Stimulated activated CD4-positive, alpha-beta T cell treated with anti-CD3 and anti-CD28 coated beads, Interleukin-1b, Interleukin-23, amount 100 ng/mL, for 48 hours (primary cell): Measurements from ENCODE around the gene PLXNA1.

Experiments used
- DNase-seq: peaks from one replicate; pipeline ENCODE4 v3.0.0-alpha.2; 2020

PLXNA1 gene

GRCh38 chr3:126982471-126983175 lies at the start of gene PLXNA1:
Gene PLXNA1, plus strand, starts transcription at chr3:126983115. Its CDS starts 5,479 bp downstream, at chr3:126988594.
- peak; percentile 83 for DNase-seq

- DNase-seq: no peak
These were observed 48.8 kb upstream of the PLXNA1 start for GRCh38 chr3:126934031-126934531.

- DNase-seq: no peak
These were observed 47.9 kb upstream of the PLXNA1 start for GRCh38 chr3:126934991-126935390.

DNA sequence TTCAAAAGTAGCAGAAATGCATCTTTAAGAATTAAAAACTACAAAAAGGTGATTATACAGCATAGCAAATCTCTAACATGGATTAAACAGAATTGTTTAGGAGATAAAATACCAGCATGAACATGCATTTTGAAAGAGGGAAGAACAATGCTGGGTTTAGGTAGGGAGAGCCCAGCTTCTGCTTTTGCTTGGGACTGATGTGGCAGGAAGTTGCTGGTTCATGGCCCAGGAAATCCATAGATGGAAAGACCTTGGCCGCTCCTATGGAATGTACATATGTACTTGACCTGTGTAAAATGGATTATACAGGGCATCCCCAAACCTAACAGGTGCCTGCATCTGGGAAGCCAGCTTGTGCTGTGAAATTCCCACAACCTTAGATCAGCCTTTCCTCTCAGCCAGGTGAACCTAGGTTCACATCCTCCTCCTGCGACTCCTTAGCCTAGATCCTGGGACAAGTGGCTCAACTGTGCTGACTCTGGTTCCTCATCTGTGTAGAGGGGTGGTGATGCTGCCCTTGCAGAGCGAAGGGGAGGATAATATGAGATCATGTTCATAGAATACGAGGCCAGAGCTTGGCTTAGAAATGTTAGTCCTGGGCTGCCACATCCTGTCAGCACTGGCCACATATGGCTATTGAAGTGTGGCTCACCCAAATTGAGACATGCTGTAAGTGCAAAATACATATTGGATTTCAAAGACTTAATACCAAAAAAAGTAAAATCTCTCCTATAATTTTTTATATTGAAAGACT lies 47.0 kb upstream of the PLXNA1 start:
- DNase-seq: no peak

GRCh38 chr3:126936853-126937425 lies 46.0 kb upstream of the PLXNA1 start:
- no peak for DNase-seq

DNA sequence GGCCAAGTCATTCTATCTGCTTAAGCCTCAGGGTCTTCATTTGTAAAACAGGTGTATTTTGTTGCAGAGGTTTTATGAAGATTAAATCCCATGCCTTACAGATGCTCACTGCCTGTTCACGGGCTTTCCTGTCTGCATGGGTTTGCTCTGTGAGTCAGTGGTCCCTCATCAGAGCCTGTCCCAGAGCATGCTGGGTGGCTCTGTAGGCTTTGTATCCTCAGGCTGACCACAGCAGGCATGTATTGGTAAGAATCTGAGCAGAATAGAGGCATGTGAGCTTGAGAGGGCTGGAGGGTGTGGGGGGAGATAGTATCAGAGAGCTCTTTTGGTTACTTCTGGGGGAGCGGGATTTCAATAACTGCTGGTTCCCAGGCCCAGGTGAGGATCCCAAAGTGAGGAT lies 45.4 kb upstream of the PLXNA1 start:
- DNase-seq: no peak

GRCh38 chr3:126937973-126938372 lies 44.9 kb upstream of the PLXNA1 start:
- no peak for DNase-seq

DNA sequence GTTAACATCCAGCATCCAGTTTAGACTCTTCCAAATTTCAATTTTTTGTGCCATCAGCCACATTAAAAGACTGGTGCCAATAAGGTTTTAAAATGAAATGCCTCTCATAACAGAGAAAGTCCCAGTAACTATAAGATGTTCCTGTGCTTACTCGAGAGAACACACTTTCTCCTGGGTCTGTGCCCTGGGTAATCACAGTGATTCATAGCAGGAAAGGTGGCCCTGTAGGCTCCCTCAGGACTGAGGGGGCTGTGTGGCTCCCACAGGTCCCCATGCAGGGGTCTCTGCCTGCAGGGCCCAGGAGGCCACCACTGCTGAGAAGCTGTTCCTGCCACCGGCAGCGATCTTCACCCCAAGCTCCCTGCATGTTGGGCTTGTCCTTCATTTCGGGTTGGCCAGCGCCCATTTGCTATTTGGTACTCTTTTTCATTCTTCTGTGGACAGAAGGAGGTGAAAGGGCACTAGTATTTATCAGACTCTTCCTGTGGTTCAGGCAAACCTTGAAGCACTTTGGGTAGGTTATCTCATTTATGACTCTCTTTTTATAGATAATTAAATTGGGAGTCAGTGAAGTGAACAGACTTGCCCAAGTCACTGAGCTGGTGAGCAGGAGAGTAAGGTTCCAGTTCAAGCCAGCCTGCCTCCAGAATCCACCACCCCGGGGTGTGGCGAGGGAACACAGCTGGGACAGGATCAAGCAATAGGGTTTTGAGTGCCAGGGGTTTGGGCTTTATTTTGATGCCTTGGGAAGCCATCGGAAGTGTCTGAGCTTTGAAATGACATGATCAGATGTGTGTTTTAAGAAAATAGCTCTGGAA lies 44.2 kb upstream of the PLXNA1 start:
- DNase-seq: no peak

GRCh38 chr3:126939338-126939718 lies 43.6 kb upstream of the PLXNA1 start:
- no peak for DNase-seq

DNA sequence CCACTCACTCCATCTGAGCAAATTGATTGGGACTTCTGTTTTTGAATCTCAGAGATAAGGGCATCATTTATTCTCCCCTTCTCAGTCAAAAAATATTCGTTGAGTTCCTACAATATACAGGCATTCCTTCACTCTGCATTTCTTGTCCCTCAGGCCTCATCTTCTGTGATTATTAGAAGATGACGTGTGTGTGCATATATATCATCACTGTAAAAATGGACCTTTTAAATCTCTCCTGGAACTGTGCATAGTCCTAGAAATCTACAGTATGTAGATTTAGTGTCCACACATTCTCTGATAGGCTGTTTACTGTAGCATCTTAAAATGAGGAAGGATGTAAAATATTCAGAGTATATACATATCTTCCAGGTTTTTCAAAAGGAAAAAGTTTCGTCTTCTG lies 43.2 kb upstream of the PLXNA1 start:
- no peak for DNase-seq

GRCh38 chr3:126941721-126942270 lies 41.1 kb upstream of the PLXNA1 start:
- no peak for DNase-seq

GRCh38 chr3:126944089-126944965 lies 38.6 kb upstream of the PLXNA1 start:
- no peak for DNase-seq

DNA sequence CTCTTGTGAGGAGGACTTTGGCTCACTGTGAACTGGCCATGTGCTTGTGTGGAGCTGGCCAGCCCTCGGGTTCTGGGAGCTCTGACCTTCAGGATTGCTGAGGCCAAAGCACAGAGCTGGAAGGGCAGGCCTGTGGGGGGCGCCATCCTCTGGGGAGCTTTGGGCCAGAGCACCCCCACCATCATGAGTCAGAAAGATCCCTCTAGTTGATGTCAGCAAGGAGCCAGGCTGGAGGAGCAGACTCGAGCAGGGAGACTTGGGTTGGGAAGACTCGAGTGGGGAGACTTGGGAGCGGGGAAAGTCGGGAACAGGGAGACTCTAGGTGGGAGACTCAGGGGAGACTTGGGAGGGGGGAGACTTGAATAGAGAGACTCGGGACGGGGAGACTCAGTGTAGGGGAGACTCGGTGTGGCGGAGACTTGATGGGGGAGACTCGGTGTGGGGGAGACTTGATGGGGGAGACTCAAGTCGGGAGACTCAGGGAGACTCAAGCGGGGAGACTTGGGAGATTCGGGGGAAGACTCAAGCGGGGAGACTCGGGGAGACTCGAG lies 37.7 kb upstream of the PLXNA1 start:
- DNase-seq: no peak

DNA sequence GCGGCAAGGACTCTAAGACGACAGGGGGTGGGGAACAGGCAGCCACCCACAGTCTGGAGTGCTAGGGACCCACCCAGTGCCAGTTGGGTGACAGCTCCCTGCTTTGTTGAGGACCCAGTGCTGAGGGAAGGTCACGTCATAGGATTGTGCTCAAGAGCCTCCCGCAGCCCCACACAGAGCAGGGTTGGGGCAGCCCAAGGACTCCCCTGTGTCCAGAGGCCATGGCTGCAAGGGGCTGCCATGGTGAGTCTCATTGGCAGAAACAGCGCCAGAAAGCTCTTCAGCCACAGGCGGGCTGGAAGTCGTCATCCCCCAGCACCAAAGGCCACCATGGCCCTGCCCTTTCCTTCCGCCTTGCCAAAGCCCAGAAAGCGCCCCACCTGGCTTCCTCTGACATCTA lies 37.0 kb upstream of the PLXNA1 start:
- DNase-seq: no peak

DNA sequence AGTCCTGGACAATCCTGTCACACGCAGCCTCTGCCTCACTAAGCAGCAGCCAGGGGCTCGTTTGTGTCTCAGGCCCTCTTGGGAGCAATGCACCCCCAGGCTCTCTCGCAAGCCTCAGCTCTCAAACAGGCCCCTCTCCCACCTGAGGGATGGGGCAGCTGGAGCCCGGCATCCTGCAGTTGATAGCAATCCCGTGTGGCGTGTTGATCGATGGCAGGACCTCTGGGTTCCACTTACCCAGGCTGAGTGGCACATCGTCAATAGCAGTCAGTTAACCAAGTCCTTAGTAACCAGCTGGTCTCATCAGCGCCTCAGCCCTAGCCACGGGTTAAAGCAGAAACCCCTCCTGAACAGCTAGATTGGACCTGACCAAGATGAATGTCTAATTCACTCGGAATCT lies 36.5 kb upstream of the PLXNA1 start:
- no peak for DNase-seq

- no peak for DNase-seq
These were observed 35.5 kb upstream of the PLXNA1 start for GRCh38 chr3:126947429-126947828.

- no peak for DNase-seq
These were observed 33.9 kb upstream of the PLXNA1 start for GRCh38 chr3:126948980-126949535.

DNA sequence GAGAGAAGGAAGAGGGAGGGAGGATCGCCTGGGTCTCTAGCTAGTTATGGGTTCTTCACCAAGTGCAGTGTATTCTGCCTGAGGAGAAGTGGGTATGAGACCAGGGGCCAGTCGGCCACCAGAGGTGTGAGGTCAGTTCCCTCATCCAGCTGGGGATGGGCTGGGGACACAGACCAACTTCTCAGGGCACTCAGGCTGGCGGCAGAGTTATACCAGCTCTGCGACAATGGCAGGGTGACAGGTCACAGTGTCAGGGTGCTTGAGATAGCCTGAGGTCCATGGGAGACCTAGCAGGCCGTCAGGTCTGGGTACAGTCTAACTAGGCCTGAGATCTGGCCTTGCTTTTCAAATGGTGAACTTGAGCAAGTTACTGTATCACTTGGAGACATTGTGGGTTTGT lies 31.4 kb upstream of the PLXNA1 start:
- DNase-seq: no peak

GRCh38 chr3:126952261-126952982 lies 30.5 kb upstream of the PLXNA1 start:
- DNase-seq: no peak

DNA sequence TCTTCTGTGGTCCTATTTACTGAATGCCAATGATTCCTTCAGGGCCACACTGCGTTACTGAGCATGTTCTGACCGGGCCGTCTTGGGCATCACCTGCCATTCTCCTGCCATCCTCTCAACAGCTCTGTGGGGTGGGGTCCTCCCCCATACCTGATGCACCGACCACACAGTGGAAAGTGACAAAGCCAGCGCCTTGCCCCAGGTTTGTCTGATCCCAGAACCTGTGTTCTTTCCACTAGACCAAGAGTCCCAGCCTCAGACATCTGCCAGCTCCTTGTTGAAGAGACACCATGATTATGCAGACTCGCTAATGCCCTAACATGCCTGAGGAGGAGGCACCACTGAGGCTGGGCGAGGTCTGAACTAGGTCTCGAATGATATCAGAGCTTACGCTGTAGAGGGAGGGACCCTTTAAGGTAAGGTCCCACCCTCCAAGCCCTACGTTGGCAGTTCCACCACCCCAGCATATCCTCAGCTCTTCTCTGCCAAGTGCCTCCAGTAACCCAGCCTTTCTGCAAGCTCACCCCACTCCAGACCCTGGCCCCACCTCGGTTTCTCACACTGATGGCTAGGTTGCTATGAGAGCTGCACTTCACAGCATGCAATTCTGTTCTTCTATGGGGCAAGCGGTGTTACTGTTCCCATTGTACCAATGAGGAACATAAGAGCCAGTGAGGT lies 29.8 kb upstream of the PLXNA1 start:
- DNase-seq: no peak
